K562 (cell line): Measurements from ENCODE around the gene TEPSIN. TPM values are rescaled to one million over a fixed set of nuclear protein-coding genes. Genes with fewer than 3 reads are reported as not detected.
A peak's percentile ranks its signal among the peaks of the same experiment; 100 is the strongest.

Experiments used
- ATAC-seq: fragments of 200-7000 bp; cut with Tn5 transposase; 3 replicates; pipeline ENCODE4 v1.9.1; 2020; ENCODE audit warnings: moderate library complexity
- BruUV-seq: library from RNA; stranded (reverse); fragments of 400-500 nt; replicated peaks from 2 replicates; lab custom pipeline; 2021; lab: Mats Ljungman, UMichigan
- CTCF ChIA-PET: fragments of 300-600 bp; formaldehyde crosslinking; extraction: SDS; loops from one replicate; lab custom pipeline; 2021; ENCODE audit warnings: low intra/inter-chr PET ratio; lab: Yijun Ruan, JAX
- POLR2A ChIA-PET: fragments of 300-600, 350-650 bp; sonication (Branson Sonifier 250); formaldehyde crosslinking; extraction: SDS; loops from one replicate; lab custom pipeline; 2021; ENCODE audit warnings: antibody characterized with exemption, inconsistent platforms; lab: Yijun Ruan, JAX
- DNase-seq, 4 experiments: peaks; one replicate each; pipeline versions ENCODE4 v3.0.0 to v3.0.0-alpha.2; 2011 to 2018; ENCODE audit warnings: low spot score in 3 of 4, mixed read lengths in 3 of 4; ENCODE audit errors: extremely low read depth in 1 of 4
- FAIRE-seq: peaks from 2 replicates; lab custom pipeline; 2011; peaks lifted over from hg19 to GRCh38; lab: Jason Lieb, UNC
- H2AFZ ChIP-seq: 2 replicates; pipeline ENCODE4 v1.6.0; 2011; ENCODE audit warnings: low read depth, low read length, control low read depth, inconsistent platforms
- H3K27ac ChIP-seq: fragments of 200-600 bp; 3 replicates; pipeline ENCODE4 v1.8.0; 2011; ENCODE audit warnings: low read depth, mild to moderate bottlenecking, control low read depth, inconsistent platforms, low read length, moderate library complexity, mixed read lengths; ENCODE audit errors: extremely low read depth
- H3K27me3 ChIP-seq, 2 experiments: fragments of 300-600 bp in 1 of 2; 2 replicates in 1 of 2; 3 replicates in 1 of 2; pipeline versions ENCODE4 v1.6.0 to v1.8.0; 2011; ENCODE audit warnings: inconsistent platforms in 2 of 2, low read length in 2 of 2, mild to moderate bottlenecking in 1 of 2, mixed read lengths in 1 of 2, moderate library complexity in 1 of 2; ENCODE audit not compliant: control insufficient read depth in 2 of 2, insufficient read depth in 2 of 2
- H3K36me3 ChIP-seq: fragments of 300-600 bp; 3 replicates; pipeline ENCODE4 v1.8.0; 2011; ENCODE audit warnings: mild to moderate bottlenecking, low read length, inconsistent platforms; ENCODE audit not compliant: control insufficient read depth, insufficient read depth
- H3K4me1 ChIP-seq, 2 experiments: fragments of 200-600 bp in 1 of 2; replicated peaks in 1 of 2; 2 replicates in 1 of 2; 3 replicates in 1 of 2; pipeline versions ENCODE4 v1.5.1 to v1.8.0; 2011; ENCODE audit warnings: inconsistent platforms in 2 of 2, low read length in 2 of 2, mild to moderate bottlenecking in 1 of 2, mixed read lengths in 1 of 2, moderate library complexity in 1 of 2; ENCODE audit not compliant: control insufficient read depth in 2 of 2, insufficient read depth in 2 of 2
- H3K4me2 ChIP-seq: 2 replicates; pipeline ENCODE4 v1.6.1; 2011; ENCODE audit warnings: low read length, control low read depth, inconsistent platforms, mixed read lengths; ENCODE audit not compliant: insufficient read depth
- H3K4me3 ChIP-seq: fragments of 200-600 bp; sonication (generic), shearing (Covaris generic); 2 replicates; pipeline ENCODE4 v1.5.1; 2016; ENCODE audit warnings: control low read depth, inconsistent platforms
- H3K79me2 ChIP-seq: fragments of 200-600 bp; 3 replicates; pipeline ENCODE4 v1.8.0; 2011; ENCODE audit warnings: low read length, inconsistent platforms; ENCODE audit not compliant: control insufficient read depth, insufficient read depth
- H3K9ac ChIP-seq, 2 experiments: 2 replicates each; pipeline versions ENCODE4 v1.6.0 to v1.6.1; 2011; ENCODE audit warnings: low read depth in 2 of 2, low read length in 2 of 2, control low read depth in 1 of 2, inconsistent platforms in 1 of 2, mild to moderate bottlenecking in 1 of 2, mixed read lengths in 1 of 2; ENCODE audit not compliant: insufficient read depth in 1 of 2
- H3K9me1 ChIP-seq: one replicate; pipeline ENCODE4 v1.6.0; 2011; ENCODE audit warnings: inconsistent platforms, mild to moderate bottlenecking, low read length, moderate library complexity; ENCODE audit not compliant: control insufficient read depth, insufficient read depth
- H3K9me3 ChIP-seq: replicated peaks from 2 replicates; pipeline ENCODE4 v1.5.1; 2011; ENCODE audit warnings: low read depth, low read length, inconsistent platforms; ENCODE audit not compliant: control insufficient read depth, insufficient read depth
- H4K20me1 ChIP-seq: replicated peaks from 2 replicates; pipeline ENCODE4 v1.6.1; 2011; ENCODE audit warnings: low read length, inconsistent platforms, mixed read lengths; ENCODE audit not compliant: control insufficient read depth, insufficient read depth
- CTCF ChIP-seq, 3 experiments: IDR thresholded peaks in 2 of 3; conservative IDR thresholded peaks in 1 of 3; 2 replicates each; pipeline ENCODE4 v1.5.1; 2011 to 2012; ENCODE audit warnings: low read length in 3 of 3, mild to moderate bottlenecking in 3 of 3, control low read depth in 2 of 3, improper control_type of control experiment in 1 of 3, inconsistent platforms in 1 of 3, low read depth in 1 of 3, mixed read lengths in 1 of 3, moderate library complexity in 1 of 3; ENCODE audit not compliant: insufficient read depth in 2 of 3
- ELF4 ChIP-seq: fragments of 450-650 bp; formaldehyde crosslinking; IDR thresholded peaks from 2 replicates; pipeline ENCODE4 v1.4.0; 2022; ENCODE audit warnings: missing genetic modification characterization
- GTF2F1 ChIP-seq: IDR thresholded peaks from 2 replicates; pipeline ENCODE4 v1.6.1; 2011; ENCODE audit warnings: low read depth, low read length, improper control_type of control experiment
- MTA2 ChIP-seq: fragments of 450-650 bp; IDR thresholded peaks from 2 replicates; pipeline ENCODE4 v1.6.1; 2016; ENCODE audit warnings: low read depth
- RAD51 ChIP-seq: fragments of 450-650 bp; IDR thresholded peaks from 2 replicates; pipeline ENCODE4 v1.7.1; 2016; ENCODE audit warnings: low read depth, mild to moderate bottlenecking, borderline replicate concordance
- ZNF507 ChIP-seq: conservative IDR thresholded peaks from 2 replicates; pipeline ENCODE4 v1.6.1; 2017; ENCODE audit warnings: missing genetic modification characterization, missing compliant biosample characterization
- WGBS: fragments of 100-300 bp; shearing (Covaris generic); methylation state at CpG from one replicate; pipeline ENCODE4 v1.1.6; 2016; ENCODE audit warnings: low coverage, mixed read lengths; ENCODE audit not compliant: insufficient coverage; ENCODE audit errors: missing lambda C conversion rate; 5-methylcytosine and 5-hydroxymethylcytosine counted together
- in situ Hi-C: fragments of 300-500 bp; cut with MboI; formaldehyde crosslinking; loops from 4 replicates; pipeline ENCODE4 v1.15.0; 2018; ENCODE audit warnings: inconsistent platforms, mixed read lengths
- intact Hi-C: fragments of 100-400 bp; cut with micrococcal nuclease; formaldehyde crosslinking; loops from 2 replicates; pipeline ENCODE4 v1.14.2; 2022
- polyA plus RNA-seq, 8 experiments: library from polyadenylated mRNA; depleted of rRNA in 4 of 8; stranded (reverse) in 5 of 8; unstranded in 3 of 8; fragments of >200 nt; fragmentation: Nextera tagmentation in 2 of 8; fragmentation: Illumina TruSeq in 1 of 8; extraction: Ambion mirVana in 2 of 8; extraction: Trizol in 1 of 8; gene quantifications; 2 replicates each; pipeline versions ENCODE4 v1.2.1 to v1.2.3, GENCODE V29; 2011 to 2014; ENCODE audit warnings: inconsistent platforms in 1 of 8, missing spikeins in 1 of 8
- total RNA-seq, 7 experiments: library from RNA; depleted of rRNA in 6 of 7; stranded (reverse); fragments of >200 nt in 6 of 7; fragmentation: Illumina TruSeq in 2 of 7; extraction: Trizol in 2 of 7; gene quantifications; 2 replicates each; pipeline versions ENCODE4 v1.2.1 to v1.2.3, GENCODE V29; 2011 to 2021; ENCODE audit warnings: low replicate concordance in 1 of 7

TEPSIN gene
- total and polyA plus RNA-seq, 9 of the 15 experiments (the other 6 are each of a cell fraction or from before 2014, with no cell fraction given): 0.80 to 29.8 (median 5.3) TPM

GRCh38 chr17:81258292-81258691 lies 19.4 kb upstream of the TEPSIN start:
- no peaks in the 10 kb centered on the region; the same call in 1 of the 2 replicates for H4K20me1 ChIP-seq
- H3K79me2 ChIP-seq: no peaks in the 10 kb centered on the region
- no peaks in the 10 kb centered on the region for H3K9me1 ChIP-seq
- H3K9me3 ChIP-seq: no peaks in the 10 kb centered on the region
- TF ChIP-seq ZNF507: no peak
- no peak for TF ChIP-seq MTA2
- TF ChIP-seq RAD51: no peak
- peak in 1 of 3 experiments; percentile 41; a peak in 2 of 6 replicates for TF ChIP-seq CTCF (IDR thresholded peaks at IDR 0.05 in 2 of 3, conservative IDR thresholded peaks at IDR 0.05 in 1 of 3; ENCODE audit: insufficient read depth in 2 of 3, low read depth in 1 of 3, low read length in 3 of 3)
- TF ChIP-seq GTF2F1: no peak
- no peak for TF ChIP-seq ELF4 (CRISPR knock-in tag)
- 86% methylated on average over 18 of the region's 20 CpGs for whole genome bisulfite sequencing
- in situ Hi-C loops: no loop called here
- ChIA-PET POLR2A (no interaction called here), CTCF (no interaction called here)
- H3K27me3 ChIP-seq: no peaks in the 10 kb centered on the region
- ATAC-seq (peak; percentile 32; the same call in 1 of the 3 replicates), FAIRE-seq (no peak), DNase-seq (no peak)
- H3K36me3 ChIP-seq: peaks cover 46% of the 10 kb centered on the region; the same call in 2 of the 3 replicates
- no TSS peak for BruUV-seq
- H3K4me1 ChIP-seq: peaks cover 0 to 46% of the 10 kb centered on the region in 2 experiments; a peak in 2 of 5 replicates
- H2AFZ ChIP-seq: no peak overlapping the region
- intact Hi-C loops: no loop called here
- peak overlapping the region in 1 of 2 experiments; percentile 58; a peak in 2 of 4 replicates for H3K9ac ChIP-seq
- no peak overlapping the region for H3K4me2 ChIP-seq
- H3K4me3 ChIP-seq: no peak overlapping the region
- H3K27ac ChIP-seq: no peak overlapping the region
